A673 (cell line): Measurements from ENCODE around the gene KCNMA1.

Source experiments
- EZH2 ChIP-seq: fragments of 200-600 bp; sonication (generic); IDR thresholded peaks from 2 replicates; pipeline ENCODE4 v1.6.1; 2017; ENCODE audit warnings: borderline replicate concordance, low read depth, mild to moderate bottlenecking, mixed read lengths, antibody characterized with exemption, low read length; ENCODE audit not compliant: poor library complexity, severe bottlenecking
- TF ChIP-seq, protein P1 (sequence below): fragments of 300-800, 200-600 bp; sonication (generic); conservative IDR thresholded peaks from 2 replicates; pipeline ENCODE4 v1.5.1; 2017; ENCODE audit warnings: low read depth, mild to moderate bottlenecking, antibody characterized with exemption, low read length, moderate library complexity, mixed read lengths

DNA sequence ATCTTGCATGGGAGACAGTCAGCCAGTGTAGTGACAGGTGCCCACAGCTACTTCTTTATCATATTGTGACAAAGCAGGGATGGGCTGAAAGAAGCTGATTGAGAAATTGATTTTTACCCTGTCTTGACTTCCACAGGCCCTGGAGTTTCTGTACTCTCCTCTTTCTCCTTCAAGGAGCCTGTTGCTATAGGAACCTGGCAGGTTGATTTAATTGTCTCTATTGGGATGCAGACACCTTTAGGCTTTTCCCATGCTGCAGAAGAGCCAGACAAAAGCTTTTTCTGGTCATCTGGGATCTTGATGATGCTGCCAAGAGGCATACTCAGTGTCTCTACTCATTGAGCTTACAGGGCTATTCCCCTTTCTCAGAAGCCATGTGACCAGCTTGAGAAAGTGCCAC, 754.8 kb downstream of the KCNMA1 start:
- TF ChIP-seq, protein P1, sequence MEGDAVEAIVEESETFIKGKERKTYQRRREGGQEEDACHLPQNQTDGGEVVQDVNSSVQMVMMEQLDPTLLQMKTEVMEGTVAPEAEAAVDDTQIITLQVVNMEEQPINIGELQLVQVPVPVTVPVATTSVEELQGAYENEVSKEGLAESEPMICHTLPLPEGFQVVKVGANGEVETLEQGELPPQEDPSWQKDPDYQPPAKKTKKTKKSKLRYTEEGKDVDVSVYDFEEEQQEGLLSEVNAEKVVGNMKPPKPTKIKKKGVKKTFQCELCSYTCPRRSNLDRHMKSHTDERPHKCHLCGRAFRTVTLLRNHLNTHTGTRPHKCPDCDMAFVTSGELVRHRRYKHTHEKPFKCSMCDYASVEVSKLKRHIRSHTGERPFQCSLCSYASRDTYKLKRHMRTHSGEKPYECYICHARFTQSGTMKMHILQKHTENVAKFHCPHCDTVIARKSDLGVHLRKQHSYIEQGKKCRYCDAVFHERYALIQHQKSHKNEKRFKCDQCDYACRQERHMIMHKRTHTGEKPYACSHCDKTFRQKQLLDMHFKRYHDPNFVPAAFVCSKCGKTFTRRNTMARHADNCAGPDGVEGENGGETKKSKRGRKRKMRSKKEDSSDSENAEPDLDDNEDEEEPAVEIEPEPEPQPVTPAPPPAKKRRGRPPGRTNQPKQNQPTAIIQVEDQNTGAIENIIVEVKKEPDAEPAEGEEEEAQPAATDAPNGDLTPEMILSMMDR, result no peak
- no peak for TF ChIP-seq EZH2
